Activated naive CD8-positive, alpha-beta T cell treated with anti-CD3 and anti-CD28 coated beads, Interleukin-2, amount 10 ng/mL, durations not matched to agents 7 days and 5 days (primary cell): ENCODE data around the gene CDC42EP1. TPM values are rescaled to one million over a fixed set of nuclear protein-coding genes. Genes with fewer than 3 reads are reported as not detected.
"Not testable (repeated sequence)": the region's sequence is repeated elsewhere in the genome, so short reads cannot be mapped to it uniquely, and the experiment has no call there.

ENCODE experiments used
- ATAC-seq: fragments of 150-1000 bp; cut with Tn5 transposase; one replicate; pipeline ENCODE4 v1.10.0; 2021; ENCODE audit warnings: low read depth, moderate library complexity
- POLR2A ChIA-PET: fragments of 350-600 bp; sonication (Branson Sonifier 250); formaldehyde crosslinking; loops from one replicate; lab custom pipeline; 2021; ENCODE audit warnings: antibody characterized with exemption; lab: Charles Lee
- DNase-seq: peaks from one replicate; pipeline ENCODE4 v3.0.0; 2021
- H3K27ac Mint-ChIP-seq: one replicate; pipeline ENCODE4 v1.8.0; 2022; ENCODE audit warnings: mild to moderate bottlenecking, mixed read lengths
- H3K27me3 Mint-ChIP-seq: one replicate; pipeline ENCODE4 v1.8.0; 2022; ENCODE audit warnings: mild to moderate bottlenecking, moderate library complexity, mixed read lengths
- H3K36me3 Mint-ChIP-seq: one replicate; pipeline ENCODE4 v1.8.0; 2021; ENCODE audit warnings: mild to moderate bottlenecking, mixed read lengths
- H3K4me1 Mint-ChIP-seq: one replicate; pipeline ENCODE4 v1.8.0; 2021; ENCODE audit warnings: mixed read lengths
- H3K4me3 Mint-ChIP-seq: one replicate; pipeline ENCODE4 v1.8.0; 2022; ENCODE audit warnings: mild to moderate bottlenecking, moderate library complexity, mixed read lengths
- H3K9me3 Mint-ChIP-seq: one replicate; pipeline ENCODE4 v1.8.0; 2021; ENCODE audit warnings: mixed read lengths
- total RNA-seq, 2 experiments: library from RNA; stranded (reverse); gene quantifications; one replicate each; pipeline ENCODE4 v1.2.3, GENCODE V29; 2021

CDC42EP1 gene
- total RNA-seq, 2 experiments from 2014 or later, result 0.31 TPM; not detected in 1

DNA sequence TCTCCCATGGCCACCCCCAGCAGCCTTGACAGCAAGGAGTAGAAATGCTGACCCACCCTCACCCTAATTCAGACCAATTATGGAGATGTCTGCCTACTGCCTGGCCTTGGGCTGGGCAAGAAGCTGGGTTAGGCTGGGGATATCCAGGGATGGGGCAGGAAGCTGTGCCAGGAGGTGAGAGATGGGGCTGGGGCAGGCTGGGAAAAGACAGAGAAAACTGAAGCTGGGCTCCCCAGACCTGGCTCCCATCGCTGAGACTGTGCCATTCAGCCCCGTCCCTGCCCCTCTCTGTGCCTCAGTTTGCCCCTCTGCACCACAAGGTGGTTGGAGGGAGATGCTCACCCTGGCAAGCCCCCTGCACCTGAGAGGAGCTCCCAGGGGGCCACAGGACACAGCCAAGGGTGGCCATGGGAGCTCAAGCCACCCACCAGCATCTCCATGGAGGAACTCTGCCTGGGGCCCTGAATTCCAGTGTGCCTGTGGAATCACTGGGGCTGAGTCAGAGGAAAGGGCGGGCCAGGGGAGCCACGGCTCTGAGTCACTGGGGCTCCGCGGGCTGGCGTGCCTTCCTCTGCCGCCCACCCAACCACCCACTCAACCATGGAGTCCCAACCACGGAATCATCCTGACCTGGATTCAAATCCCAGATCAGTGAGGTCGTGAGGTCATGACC, 35.1 kb upstream of the CDC42EP1 start:
- DNase-seq (no peak), ATAC-seq (no peak)
- H3K9me3 Mint-ChIP-seq, result no peaks in the 10 kb centered on the region
- H3K27ac Mint-ChIP-seq, result no peak overlapping the region
- peaks cover 35% of the 10 kb centered on the region for H3K27me3 Mint-ChIP-seq
- no peak overlapping the region for H3K4me3 Mint-ChIP-seq
- POLR2A ChIA-PET, result no interaction called here
- H3K36me3 Mint-ChIP-seq, result no peaks in the 10 kb centered on the region
- peaks cover 9% of the 10 kb centered on the region for H3K4me1 Mint-ChIP-seq

GRCh38 chr22:37525746-37526350, 34.4 kb upstream of the CDC42EP1 start:
- Mint-ChIP-seq H3K4me3 (no peak overlapping the region), H3K9me3 (no peaks in the 10 kb centered on the region)
- no peak for ATAC-seq

GRCh38 chr22:37526376-37526775, 33.9 kb upstream of the CDC42EP1 start:
- no peaks in the 10 kb centered on the region for H3K36me3 Mint-ChIP-seq

More at GRCh38 chr22:37525746-37526350, 34.4 kb upstream of the CDC42EP1 start:
- POLR2A ChIA-PET, result no interaction called here
- Mint-ChIP-seq H3K4me1 (peaks cover 9% of the 10 kb centered on the region), H3K27ac (no peak overlapping the region), H3K36me3 (no peaks in the 10 kb centered on the region), H3K27me3 (peaks cover 31% of the 10 kb centered on the region)
- no peak for DNase-seq

DNA sequence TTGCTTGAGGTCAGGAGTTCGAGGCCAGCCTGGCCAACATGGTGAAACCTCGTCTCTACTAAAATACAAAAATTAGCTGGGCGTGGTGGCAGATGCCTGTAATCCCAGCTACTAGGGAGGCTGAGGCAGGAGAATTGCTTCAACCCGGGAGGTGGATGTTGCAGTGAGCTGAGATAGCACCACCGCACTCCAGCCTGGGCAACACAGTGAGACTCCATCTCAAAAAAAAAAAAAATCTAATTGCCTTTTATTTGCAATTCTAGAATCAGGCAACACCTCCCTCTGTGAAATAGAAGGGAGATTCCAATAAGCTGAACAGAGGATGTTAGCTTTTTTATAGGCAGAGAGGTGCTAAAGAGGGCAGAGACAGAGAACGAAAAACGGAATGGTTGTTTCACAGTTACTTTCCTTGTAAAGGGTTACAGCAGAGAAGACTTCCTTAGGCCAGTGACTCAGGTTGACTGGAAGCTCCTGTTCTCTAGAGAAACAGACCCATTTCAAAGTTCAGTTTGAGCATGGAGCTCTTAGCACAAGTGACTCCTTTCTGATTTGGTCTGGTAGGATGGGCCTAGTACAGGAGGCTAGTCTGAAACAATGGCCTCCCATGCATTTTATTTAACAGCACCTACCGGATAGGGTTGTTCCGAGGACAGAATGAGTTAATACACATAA, 33.1 kb upstream of the CDC42EP1 start:
- POLR2A ChIA-PET, H3K4me1 Mint-ChIP-seq, H3K27ac Mint-ChIP-seq, DNase-seq, ATAC-seq, H3K36me3 Mint-ChIP-seq, H3K9me3 Mint-ChIP-seq, H3K4me3 Mint-ChIP-seq: not testable (repeated sequence)
- peaks cover 27% of the 10 kb centered on the region for H3K27me3 Mint-ChIP-seq

More at GRCh38 chr22:37526376-37526775, 33.9 kb upstream of the CDC42EP1 start:
- no peaks in the 10 kb centered on the region for H3K9me3 Mint-ChIP-seq
- POLR2A ChIA-PET, result no interaction called here
- ATAC-seq, result no peak
- no peak for DNase-seq
- no peak overlapping the region for H3K4me3 Mint-ChIP-seq
- H3K27me3 Mint-ChIP-seq, result peaks cover 30% of the 10 kb centered on the region
- H3K27ac Mint-ChIP-seq, result no peak overlapping the region
- H3K4me1 Mint-ChIP-seq, result peaks cover 9% of the 10 kb centered on the region

DNA sequence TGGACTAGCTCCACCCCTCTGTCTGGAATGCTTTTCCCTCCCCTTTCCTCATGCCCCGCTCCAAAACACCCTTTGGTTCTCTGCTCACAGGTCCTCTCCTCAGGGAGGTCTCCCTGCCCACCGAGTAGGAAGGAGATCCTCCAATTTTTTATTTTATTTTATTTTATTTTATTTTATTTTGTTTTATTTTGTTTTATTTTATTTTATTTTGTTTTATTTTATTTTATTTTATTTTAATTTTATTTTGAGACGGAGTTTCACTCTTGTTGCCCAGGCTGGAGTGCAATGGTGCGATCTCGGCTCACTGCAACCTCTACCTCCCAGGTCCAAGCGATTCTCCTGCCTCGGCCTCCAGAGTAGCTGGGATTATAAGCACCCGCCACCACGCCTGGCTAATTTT, 32.3 kb upstream of the CDC42EP1 start:
- H3K4me1 Mint-ChIP-seq, H3K36me3 Mint-ChIP-seq, POLR2A ChIA-PET, ATAC-seq, H3K27ac Mint-ChIP-seq, DNase-seq, H3K4me3 Mint-ChIP-seq, H3K9me3 Mint-ChIP-seq: not testable (repeated sequence)
- H3K27me3 Mint-ChIP-seq, result peaks cover 24% of the 10 kb centered on the region

- H3K27me3 Mint-ChIP-seq, result peaks cover 31% of the 10 kb centered on the region
- peak overlapping the region; percentile 46 for H3K27ac Mint-ChIP-seq
- peak; percentile 88 for ATAC-seq
Measured at GRCh38 chr22:37529652-37530345, 30.5 kb upstream of the CDC42EP1 start.

GRCh38 chr22:37533995-37534394, 26.3 kb upstream of the CDC42EP1 start:
- H3K9me3 Mint-ChIP-seq, result no peaks in the 10 kb centered on the region
- POLR2A ChIA-PET, result no interaction called here
- H3K27ac Mint-ChIP-seq, result no peak overlapping the region
- DNase-seq (no peak), ATAC-seq (no peak)
- no peak overlapping the region for H3K4me3 Mint-ChIP-seq
- H3K4me1 Mint-ChIP-seq, result peaks cover 28% of the 10 kb centered on the region
- H3K36me3 Mint-ChIP-seq, result no peaks in the 10 kb centered on the region
- peaks cover 39% of the 10 kb centered on the region for H3K27me3 Mint-ChIP-seq

More at GRCh38 chr22:37529652-37530345, 30.5 kb upstream of the CDC42EP1 start:
- peaks cover 19% of the 10 kb centered on the region for H3K4me1 Mint-ChIP-seq
- no peak overlapping the region for H3K4me3 Mint-ChIP-seq
- H3K36me3 Mint-ChIP-seq, result no peaks in the 10 kb centered on the region
- POLR2A ChIA-PET, result interaction anchor here (0.8 kb wide), 1 partner anchor 37 kb away, joined by 4 read pairs; no protein-coding TSS in a partner anchor
- no peaks in the 10 kb centered on the region for H3K9me3 Mint-ChIP-seq
- DNase-seq, result no peak

- no peak for ATAC-seq
- Mint-ChIP-seq H3K27ac (no peak overlapping the region), H3K27me3 (peaks cover 41% of the 10 kb centered on the region), H3K4me3 (no peak overlapping the region), H3K9me3 (no peaks in the 10 kb centered on the region), H3K36me3 (no peaks in the 10 kb centered on the region), H3K4me1 (peaks cover 30% of the 10 kb centered on the region)
- no peak for DNase-seq
- POLR2A ChIA-PET, result no interaction called here
Measured at GRCh38 chr22:37534445-37534844, 25.8 kb upstream of the CDC42EP1 start.

GRCh38 chr22:37535159-37535558, 25.1 kb upstream of the CDC42EP1 start:
- no peak for DNase-seq
- peaks cover 26% of the 10 kb centered on the region for H3K4me1 Mint-ChIP-seq
- H3K36me3 Mint-ChIP-seq, result no peaks in the 10 kb centered on the region
- no peak overlapping the region for H3K4me3 Mint-ChIP-seq
- H3K27me3 Mint-ChIP-seq, result peaks cover 45% of the 10 kb centered on the region
- H3K9me3 Mint-ChIP-seq, result no peaks in the 10 kb centered on the region
- H3K27ac Mint-ChIP-seq, result no peak overlapping the region
- no peak for ATAC-seq
- POLR2A ChIA-PET, result no interaction called here

DNA sequence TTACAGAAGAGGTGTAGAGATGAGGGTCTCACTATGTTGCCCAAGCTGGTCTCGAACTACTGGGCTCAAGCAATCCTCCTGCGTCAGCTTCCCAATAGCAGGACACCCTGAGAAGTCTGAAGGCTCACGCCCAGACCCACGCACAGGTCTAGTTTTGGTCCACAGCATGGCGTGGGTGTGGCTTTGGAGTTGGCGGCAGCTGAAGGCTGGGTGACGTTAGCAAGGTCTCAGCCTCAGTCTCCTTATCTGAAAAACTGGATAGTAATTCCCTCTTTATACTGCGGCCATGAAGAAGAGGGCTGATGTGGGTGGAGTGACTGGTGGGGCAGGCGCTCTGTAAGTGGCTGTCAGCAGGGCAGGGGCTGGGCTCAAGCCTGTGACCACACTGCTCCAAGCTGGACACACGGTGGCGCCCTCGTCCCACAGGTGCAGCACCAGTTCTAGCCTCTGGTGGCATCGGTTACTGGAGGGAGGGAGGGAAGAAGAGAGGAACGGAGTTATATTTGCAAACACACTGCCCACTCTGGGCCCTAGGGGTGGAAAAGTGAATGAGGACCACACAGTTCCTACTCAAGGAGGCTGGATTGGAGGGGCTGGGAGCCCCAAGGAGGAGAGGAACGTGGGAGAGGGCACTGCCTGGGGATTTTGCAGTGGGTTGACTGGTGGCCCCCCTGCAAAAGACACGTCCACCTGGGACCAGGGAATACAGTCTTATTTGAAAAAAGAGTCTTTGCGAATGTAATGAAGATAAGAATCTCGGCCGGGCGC, 21.5 kb upstream of the CDC42EP1 start:
- peak; percentile 92 for DNase-seq
- Mint-ChIP-seq H3K36me3 (no peaks in the 10 kb centered on the region), H3K27me3 (peaks cover 36% of the 10 kb centered on the region), H3K4me3 (peak overlapping the region; percentile 66), H3K9me3 (no peaks in the 10 kb centered on the region), H3K27ac (peak overlapping the region; percentile 83), H3K4me1 (peaks cover 35% of the 10 kb centered on the region)
- ATAC-seq, result peak; percentile 100
- POLR2A ChIA-PET, result interaction anchor here (0.9 to 6.5 kb wide), 2 partner anchors 26 to 71 kb away, joined by 3 to 70 read pairs; no protein-coding TSS in a partner anchor

- not testable (repeated sequence) for ATAC-seq, DNase-seq, H3K27ac Mint-ChIP-seq, H3K9me3 Mint-ChIP-seq, H3K4me3 Mint-ChIP-seq, H3K36me3 Mint-ChIP-seq
- peaks cover 27% of the 10 kb centered on the region for H3K27me3 Mint-ChIP-seq
- POLR2A ChIA-PET, result interaction anchor here (0.8 to 6.5 kb wide), 2 partner anchors 25 to 30 kb away, joined by 3 to 70 read pairs; no protein-coding TSS in a partner anchor
- H3K4me1 Mint-ChIP-seq, result peaks cover 29% of the 10 kb centered on the region
Measured at GRCh38 chr22:37539790-37540189, 20.5 kb upstream of the CDC42EP1 start.

DNA sequence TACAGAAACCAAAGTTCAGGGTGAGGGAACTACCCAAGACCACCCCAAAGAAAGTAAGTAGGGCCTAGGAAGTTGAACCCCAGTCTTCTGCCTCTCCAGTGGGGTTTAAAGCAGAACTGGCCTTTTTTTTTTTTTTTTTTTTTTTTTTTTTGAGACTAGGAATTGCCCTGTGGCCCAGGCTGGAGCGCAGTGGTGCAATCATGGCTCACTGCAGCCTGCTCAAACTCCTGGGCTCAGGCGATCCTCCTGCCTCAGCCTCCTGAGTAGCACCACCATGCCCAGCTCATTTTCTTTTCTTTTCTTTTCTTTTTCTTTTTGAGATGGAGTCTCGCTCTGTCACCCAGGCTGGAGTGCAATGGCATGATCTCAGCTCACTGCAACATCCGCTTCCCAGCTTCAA, 17.9 kb upstream of the CDC42EP1 start:
- Mint-ChIP-seq H3K4me1 (peaks cover 35% of the 10 kb centered on the region), H3K27me3 (peaks cover 26% of the 10 kb centered on the region)
- ATAC-seq, H3K4me3 Mint-ChIP-seq, H3K9me3 Mint-ChIP-seq, H3K27ac Mint-ChIP-seq, DNase-seq, H3K36me3 Mint-ChIP-seq: not testable (repeated sequence)
- POLR2A ChIA-PET, result interaction anchor here (6.5 kb wide), 1 partner anchor 23 kb away, joined by 70 read pairs; no protein-coding TSS in a partner anchor
